Measurements from ENCODE around the gene CYP4F22.
A peak's percentile ranks its signal among the peaks of the same experiment; 100 is the strongest.

Gene CYP4F22

DNA sequence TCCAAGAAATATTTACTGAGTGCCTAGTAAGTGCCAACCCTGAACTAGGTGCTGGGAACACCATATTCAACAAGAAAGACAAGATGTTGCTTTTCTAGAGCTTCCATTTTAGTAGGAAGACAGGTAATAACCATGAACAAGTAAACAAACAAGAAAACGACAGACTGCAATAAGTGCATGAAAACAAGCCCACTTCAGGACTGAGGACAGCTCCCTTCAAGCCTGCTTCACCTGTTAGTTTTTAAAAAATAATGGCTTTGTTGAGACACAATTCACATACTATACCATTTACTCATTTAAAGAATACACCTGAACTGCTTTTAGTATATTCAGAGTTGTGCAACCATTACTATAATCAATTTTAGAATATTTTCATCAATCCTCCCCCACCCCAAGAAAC lies 30.4 kb downstream of the CYP4F22 start:
- no peak for DNase-seq

DNA sequence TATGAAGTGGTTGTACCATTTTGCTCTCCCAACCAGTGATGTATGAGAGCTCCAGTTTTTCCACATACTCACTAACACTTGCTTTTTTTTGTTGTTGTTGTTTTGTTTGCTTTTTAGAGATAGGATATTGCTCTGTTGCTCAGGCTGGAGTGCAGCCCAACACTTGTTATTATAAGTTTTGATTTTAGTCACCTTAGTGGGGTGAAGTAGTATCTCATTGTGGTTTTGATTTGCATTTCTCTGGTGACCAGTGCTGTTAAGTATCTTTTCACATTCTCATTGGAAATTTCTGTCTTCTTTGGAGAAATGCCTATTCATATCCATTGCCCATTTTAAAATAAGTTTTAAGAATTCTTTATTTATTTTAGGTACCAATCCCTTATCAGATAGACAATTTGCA lies 31.3 kb downstream of the CYP4F22 start:
- no peak for DNase-seq

DNA sequence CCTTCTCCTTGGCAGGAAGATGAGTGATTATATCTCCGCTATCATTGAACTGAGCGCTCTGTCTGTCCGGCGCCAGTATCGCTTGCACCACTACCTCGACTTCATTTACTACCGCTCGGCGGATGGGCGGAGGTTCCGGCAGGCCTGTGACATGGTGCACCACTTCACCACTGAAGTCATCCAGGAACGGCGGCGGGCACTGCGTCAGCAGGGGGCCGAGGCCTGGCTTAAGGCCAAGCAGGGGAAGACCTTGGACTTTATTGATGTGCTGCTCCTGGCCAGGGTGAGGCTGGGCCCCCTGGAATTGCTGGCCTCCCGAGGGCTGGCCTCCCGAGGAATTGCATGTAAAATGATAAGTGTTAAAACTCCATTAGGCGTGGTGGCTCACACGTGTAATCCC lies 32.1 kb downstream of the CYP4F22 start:
- no peak for DNase-seq

DNA sequence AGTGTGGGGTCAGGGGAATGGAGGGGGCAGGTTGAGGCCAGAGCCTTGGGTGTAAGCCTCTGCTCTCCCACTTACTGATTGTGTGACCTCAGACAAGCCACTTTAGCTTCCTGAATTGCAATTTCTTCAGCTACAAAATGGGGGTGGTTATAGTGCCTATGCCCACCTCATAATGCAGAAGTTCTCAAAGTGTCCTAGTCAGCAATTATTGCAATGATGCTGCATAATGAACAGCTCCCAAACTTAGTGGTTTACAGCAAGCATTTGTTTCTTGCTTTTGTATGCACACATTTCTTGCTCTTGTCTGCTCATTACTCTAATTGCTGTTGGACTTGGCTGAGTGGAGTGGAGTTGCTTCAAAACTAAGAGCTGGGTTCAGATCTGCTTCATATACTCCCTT lies 36.0 kb downstream of the CYP4F22 start:
- DNase-seq: no peak

DNA sequence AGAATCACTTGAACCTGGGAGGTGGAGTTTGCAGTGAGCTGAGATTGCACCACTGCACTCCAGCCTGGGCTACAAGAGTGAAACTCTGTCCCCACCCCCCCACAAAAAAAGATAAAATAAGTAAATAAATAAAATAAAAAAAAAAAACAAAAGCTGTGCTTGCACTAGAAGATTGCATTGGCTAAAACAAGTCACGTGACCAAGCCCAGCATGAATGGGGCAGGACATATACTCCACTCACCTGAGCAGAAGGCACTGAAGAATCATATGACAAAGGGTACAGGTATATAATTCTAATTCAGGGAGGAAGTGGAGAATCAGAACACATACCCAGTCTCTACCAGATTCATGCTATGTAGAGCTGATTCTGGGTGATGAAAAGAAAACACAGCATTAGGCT lies 36.6 kb downstream of the CYP4F22 start:
- DNase-seq: no peak

DNA sequence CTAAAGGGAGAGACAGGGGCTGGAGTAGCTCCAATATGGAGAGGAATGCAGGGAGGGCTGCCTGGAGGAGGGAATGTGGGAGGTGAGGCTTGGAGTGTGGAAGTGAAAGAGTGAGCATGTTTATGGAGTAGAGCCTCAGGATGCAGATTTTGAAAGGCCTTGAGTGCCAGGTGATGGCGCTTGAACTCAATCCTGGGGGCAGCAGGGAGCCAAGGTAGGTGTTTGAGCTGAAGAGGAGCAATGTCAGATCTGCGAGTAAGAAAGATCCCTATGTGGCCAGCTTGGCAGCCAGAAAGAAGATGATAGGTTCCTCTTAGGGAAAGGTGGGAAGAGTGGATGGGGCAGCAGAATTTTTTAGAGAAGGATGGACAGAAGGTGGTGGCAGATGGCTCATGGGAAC lies 40.3 kb downstream of the CYP4F22 start:
- no peak for DNase-seq

DNA sequence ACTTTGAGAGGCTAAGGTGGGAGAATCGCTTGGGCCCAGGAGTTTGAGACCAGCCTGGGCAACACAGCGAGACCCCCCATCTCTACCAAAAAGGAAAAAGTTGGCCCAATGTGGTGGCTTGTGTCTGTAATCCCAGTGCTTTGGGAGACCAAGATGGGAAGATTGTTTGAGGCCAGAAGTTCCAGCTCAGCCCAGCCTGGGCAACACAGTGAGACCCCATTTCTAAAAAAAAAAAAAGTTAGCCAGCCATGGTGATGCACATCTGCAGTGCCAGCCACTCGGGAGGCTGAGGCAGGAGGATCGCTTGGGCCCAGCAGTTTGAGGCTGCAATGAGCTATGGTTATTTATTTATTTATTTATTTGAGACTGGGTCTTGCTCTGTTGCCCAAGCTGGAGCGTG lies 41.3 kb downstream of the CYP4F22 start:
- no peak for DNase-seq

DNA sequence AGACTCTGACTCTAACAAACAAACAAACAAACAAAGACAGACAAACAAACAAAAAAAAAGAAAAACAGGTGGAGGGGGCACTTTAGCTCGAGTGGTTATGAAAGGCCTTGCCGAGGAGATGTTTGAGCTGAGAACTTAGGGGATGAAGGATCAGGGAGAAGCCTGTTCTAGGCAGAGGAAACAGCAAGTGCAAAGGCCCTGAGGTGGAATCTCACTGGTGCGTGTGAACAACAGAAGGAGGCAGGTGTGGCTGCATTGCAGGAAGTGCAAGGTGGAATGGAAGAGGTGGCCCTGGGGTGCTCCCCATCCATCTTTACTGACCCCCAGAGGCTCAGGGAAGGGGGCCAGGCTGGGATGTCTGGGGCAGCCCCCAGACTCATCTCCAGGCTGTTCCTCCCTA lies 41.9 kb downstream of the CYP4F22 start:
- DNase-seq: no peak

DNA sequence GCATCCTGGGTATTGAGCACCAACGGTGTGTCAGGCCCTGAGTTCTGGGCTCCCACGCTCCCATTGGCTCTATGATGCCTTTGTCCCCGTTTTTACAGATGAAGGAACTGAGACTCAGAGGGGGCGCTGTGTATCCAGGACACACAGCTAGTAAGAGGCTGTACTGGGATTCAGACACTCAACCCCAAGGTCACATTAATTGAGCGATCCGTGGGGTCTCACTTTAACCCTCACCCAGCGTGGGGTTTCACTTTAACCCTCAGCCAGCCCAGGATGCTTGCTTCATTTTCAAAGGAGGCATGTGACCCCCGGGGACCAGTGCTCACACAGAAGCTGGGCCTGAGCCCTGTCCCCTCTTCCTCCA lies 42.6 kb downstream of the CYP4F22 start:
- peak; percentile 8 for DNase-seq

DNA sequence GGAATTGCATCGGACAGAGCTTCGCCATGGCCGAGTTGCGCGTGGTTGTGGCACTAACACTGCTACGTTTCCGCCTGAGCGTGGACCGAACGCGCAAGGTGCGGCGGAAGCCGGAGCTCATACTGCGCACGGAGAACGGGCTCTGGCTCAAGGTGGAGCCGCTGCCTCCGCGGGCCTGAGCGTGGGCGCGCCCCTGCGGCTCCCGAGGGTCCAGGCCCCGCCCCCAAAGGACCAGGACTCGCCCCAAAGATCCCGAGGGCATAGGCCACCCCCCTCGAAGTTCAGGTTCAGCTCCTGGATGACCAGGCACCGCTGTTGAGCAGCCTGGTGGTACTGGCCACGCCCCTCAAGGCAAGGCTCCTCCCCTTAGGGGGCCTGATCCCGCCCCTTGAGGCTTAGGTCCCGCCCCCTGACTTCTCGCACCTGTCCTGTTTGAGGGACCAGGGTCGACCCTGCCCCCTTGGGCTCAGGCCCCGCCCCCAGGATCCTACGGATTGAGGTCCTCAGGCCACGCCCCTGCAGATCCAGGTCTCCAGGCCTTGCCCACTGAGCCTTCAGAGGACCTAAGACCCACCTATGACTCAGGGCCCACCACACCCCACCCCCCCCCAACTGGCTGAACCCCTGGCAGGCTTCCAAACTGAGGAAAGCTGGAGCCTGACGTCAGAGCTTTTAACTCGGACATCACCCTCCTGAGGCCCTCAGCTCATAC lies 43.1 kb downstream of the CYP4F22 start:
- DNase-seq: peak; percentile 71

DNA sequence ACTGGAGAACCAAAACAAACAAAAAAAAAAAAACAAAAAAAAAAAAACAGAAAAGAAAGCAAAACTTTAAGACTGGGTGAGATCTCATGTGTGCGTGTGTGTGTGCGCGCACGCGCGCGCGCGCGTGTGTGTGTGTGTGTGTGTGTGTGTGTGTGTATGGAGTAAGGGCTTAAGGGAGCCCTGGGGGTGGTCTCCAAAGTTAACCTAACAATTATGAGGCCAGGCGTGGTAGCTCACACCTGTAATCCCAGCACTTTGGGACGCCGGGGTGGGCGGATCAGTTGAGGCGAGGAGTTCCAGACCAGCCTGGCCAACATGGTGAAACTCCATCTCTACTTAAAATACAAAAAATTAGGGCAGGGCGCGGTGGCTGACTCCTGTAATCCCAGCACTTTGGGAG lies 46.7 kb downstream of the CYP4F22 start:
- no peak for DNase-seq

DNA sequence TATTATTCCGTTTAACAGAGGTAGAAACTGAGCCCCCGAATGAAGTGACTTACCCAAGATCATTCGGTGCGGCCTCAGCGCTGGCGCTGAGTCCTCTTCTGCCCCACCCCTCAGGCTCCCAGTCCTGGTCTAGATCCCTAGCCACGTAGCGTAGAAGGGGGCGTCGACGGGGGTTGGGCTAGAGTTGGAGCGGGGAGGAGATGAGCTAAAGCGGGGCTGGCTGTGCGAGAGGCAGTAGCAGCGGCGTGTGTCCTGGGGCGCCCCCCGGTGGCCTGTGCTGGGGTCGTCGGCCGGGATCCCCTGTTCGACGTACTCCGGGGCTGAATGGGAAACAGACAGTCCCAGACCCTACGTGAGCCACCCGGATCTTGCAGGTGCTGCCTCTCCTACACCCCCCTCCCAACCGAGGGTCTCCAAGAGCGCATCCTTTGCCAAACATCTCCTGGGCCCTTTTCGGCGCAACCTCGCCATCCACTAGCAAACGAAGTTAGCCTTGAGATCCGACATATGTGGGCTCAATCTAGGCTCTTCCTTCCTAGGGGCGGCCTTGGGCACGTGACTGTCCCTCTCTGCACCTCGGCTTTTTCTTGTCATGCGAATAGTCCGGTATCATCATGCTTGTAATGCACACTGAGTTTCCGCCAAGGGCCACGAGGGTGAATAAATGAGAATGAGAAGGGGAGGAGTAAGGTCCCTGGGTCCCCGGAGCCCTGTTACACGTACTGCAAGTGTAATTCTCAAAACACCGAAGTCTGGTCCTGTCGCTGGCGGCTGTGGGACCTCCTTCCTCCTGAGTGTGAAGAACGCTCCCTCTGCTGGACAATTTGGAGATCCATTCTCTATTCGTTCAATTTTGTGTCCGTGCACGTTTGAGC lies 47.7 kb downstream of the CYP4F22 start:
- DNase-seq: peak; percentile 65

DNA sequence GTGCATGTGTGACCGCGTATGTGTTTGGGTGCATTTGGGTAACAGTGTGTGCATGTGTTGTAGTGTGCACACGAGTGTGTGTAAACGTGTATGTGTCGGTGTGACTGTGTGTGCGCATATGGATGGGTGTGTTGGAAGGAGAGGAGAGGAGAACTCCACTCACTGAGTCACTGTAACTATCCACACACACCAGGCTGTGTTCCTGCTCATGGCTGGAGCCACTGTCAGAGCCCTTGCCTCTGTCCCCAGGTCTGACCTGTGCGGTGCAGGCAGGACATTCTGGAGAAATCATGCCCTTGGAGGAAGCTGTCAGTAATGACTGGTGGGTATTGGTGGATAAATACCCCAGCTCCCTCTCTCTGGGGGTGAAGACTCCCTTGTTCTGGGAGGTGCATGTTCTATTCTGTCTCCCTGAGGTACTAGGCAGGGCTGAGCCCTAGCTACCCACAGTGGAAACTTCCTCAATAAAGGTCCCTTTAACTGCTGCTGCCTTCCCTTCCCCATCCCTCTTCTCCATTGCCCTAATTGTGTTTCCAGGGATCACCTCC lies 48.4 kb downstream of the CYP4F22 start:
- DNase-seq: no peak

DNA sequence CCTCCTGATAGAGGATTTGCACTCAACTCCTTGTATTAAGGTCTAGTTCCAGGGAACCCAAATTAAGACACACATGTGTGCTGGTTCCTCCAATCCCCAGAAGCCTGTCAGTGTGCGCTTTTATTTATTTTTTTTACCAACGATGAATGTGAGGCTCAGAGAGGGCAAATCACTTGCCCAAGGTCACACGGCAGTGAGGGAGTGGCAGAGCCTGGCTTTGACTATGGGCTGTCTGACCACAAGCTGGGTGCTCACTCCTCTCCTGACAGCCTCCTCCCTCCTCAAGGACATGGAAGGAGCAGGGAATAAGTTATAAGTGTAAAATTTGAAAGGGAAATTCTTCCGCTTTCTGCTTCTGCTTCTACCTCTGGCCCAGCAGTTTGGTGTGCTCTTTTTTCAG lies 48.9 kb downstream of the CYP4F22 start:
- no peak for DNase-seq

DNA sequence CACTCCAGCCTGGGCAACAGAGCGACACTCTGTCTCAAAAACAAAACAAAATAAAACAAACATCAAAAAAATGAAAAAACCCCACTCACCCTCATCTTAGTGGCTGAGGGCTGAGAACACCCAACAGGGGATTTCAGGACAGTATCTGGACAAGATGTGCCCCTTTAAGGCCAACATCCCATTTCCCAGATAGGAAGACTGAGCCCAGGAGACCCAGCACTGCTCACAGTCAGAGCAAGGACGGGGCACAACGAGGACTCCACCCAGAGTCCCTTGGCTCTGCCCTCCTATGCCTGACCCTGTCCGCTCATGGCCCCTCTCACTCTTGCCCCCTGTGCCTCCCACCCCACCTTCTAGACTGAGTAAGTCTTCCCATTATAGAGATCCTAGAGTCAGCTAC lies 53.8 kb downstream of the CYP4F22 start:
- DNase-seq: no peak

DNA sequence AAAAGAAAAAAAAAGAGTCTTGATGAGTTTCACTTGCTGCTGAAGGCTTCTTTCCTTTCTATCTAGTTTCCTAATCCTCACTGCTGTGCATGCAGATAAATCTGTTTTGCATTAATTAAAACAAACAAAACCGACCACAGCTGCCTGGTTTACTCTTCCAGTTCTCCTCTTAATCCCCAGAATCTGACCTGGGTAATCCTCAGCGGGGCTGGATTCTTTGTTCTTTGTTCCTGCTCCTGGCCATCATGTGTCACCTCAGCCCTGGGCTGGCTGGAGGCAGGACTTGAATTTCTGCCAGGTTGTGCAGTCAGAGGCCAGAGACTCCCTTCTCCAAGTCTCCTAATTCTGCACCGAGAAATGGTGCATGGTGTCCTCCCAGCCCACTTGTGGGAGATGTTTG lies 54.5 kb downstream of the CYP4F22 start:
- DNase-seq: no peak

DNA sequence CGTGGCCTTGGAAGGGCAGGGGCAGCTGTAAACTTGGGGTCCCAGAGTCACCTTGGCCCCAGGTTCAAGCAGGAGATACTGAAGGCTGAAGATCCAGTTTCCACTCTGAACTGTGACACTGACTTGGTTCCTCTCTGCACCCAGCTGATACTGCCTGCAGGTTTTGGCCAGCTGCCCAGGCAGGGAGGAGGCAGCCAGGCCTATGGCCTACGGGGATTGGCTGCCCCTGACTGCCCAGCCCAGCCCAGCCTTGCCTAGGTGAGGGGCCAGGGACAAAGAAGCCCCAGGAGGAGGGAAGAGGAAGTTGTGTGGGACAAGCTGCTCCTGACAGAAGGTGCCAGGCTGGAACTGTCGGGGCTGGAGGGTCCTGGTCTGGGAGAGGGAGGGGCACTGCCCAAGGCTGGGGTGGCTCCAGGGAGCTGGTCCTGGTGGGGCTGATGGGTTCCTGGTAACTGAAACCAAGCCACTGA lies 55.0 kb downstream of the CYP4F22 start:
- DNase-seq: peak; percentile 42

DNA sequence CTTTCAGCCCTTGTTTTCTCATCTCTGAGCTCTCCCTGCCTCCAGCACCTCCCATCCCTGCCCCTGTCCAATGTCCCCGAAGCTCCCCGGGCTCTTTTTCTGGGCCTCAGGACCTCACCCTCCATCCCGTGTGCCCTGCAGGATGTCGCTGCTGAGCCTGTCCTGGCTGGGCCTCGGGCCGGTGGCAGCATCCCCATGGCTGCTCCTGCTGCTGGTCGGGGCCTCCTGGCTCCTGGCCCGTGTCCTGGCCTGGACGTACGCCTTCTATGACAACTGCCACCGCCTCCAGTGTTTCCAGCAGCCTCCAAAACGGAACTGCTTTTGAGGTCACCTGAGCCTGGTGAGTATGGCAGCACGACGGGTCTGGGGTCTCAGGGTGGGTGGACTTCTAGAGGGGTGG lies 55.6 kb downstream of the CYP4F22 start:
- no peak for DNase-seq

DNA sequence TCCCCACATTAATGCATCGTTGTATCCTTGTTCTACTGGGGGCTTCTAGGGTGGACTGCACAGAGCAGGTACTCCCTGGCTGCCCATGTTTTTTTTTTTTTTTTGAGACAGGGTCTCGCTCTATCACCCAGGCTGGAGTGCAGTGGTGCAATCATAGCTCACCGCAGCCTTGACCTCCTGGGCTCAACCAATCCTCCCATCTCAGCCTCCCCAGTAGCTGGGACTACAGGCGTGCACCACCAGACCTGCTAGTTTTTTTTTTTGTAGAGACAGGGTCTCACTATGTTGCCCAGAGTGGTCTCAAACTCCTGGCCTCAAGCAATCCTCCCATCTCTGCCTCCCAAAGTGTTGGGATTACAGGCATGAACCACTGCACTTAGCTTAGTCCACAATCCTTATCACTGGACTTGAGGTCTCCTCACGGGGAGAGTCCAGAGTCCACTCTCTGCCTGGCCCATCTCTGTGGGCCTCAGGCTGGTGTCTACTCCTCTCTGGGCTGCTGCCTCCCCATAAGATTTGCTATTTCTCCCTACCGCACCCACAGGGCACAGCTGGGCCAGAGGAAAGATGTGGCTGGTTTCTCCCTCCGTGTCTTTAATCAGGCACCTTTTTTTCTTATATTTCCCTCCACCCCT lies 56.3 kb downstream of the CYP4F22 start:
- no peak for DNase-seq

DNA sequence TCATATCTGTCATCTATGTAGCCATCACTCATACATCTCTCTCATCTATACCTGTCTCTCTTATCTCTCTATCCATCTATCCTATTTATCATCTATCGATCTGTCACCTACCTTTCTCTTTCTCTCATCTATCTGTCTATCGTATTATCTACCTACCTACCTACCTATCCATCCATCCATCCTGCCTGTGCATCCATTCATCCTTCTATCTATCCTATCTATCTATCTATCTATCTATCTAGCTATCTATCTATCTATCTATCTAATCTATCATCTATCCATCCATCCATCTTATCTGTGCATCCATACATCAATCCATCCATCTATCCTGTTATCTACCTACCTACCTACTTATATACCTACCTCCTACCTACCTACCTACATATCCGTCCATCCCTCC lies 62.1 kb downstream of the CYP4F22 start:
- DNase-seq: no peak

DNA sequence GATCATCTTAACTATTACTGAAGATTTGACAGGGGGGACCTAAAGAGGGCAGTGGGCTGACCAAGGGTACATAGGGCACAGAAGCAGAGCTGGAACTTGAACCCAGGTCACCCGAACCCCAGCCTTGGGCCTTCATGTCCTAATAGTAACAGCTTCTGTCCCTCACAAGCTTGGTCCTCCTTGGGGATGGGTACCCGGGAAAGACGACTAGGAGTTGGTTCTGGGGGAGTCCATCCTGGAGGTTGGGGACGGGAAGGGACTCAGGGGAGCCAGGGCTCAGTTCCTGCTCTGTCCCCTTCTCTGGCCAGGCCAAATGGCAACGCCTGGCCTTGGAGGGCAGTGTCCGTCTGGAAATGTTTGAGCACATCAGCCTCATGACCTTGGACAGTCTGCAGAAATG lies 67.1 kb downstream of the CYP4F22 start:
- DNase-seq: no peak

DNA sequence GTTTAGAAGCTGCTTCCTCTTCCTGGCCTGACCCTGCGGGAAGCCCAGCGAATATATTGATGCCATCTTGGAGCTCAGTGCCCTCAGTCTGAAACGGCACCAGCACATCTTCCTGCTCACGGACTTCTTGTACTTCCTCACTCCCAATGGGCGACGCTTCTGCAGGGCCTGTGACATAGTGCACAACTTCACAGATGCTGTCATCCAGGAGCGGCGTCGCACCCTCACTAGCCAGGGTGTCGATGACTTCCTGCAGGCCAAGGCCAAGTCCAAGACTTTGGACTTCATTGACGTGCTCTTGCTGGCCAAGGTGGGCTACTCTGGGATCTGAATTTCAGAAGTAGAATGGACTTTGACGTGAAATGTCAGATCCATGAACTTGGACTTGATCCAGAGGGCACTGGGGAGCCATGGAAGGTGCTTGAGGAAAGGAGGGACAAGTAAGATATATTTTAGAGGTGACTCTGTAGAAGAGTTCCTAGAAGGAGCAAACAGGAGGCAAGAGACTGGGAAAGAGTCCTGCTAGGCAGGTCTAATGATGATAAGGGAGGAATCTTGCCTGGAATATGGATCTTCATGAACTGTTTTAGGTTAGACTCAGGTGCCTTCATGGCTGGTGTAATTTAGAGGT lies 68.3 kb downstream of the CYP4F22 start:
- no peak for DNase-seq

DNA sequence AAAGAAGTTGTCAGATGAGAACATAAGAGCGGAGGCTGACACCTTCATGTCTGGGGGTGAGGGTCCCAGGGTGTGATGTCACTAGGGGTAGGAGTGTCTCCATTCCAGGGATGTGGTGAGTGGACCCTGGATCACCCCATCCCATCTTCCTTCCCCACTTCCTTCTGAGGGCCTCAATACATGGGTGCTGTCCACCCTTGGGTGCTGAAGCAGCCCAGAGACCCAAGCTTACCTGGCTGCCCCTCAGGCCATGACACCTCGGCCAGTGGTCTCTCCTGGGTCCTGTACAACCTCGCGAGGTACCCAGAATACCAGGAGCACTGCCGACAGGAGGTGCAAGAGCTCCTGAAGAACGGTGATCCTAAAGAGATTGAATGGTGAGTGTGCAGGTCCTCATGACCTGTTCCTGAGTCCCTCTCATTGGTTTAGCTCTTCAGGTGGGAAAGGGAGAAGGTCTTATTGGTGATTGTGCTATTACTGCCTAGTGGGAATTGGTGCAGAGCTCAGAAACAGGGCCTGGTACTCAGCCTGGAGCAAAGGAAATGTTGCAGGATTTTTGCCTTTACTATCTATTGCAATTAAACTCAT lies 69.0 kb downstream of the CYP4F22 start:
- DNase-seq: no peak

Data from SHP77 treated with DMSO at 0.1 percent for 48 hours (cell line).